Erythroblast (primary cell): Measurements from ENCODE around the gene UNC13A.

ENCODE experiments used
- GATA1 ChIP-seq: IDR thresholded peaks from 2 replicates; pipeline ENCODE4 v1.6.1; 2011; ENCODE audit warnings: low read depth, mild to moderate bottlenecking, control low read depth, low read length, moderate library complexity
- POLR2A ChIP-seq: IDR thresholded peaks from 2 replicates; pipeline ENCODE4 v1.6.1; 2011; ENCODE audit warnings: mild to moderate bottlenecking, low read length

- TF ChIP-seq POLR2A (no peak), GATA1 (no peak)
Measured at GRCh38 chr19:17615889-17616685, 72.1 kb downstream of the UNC13A start.
